Liver (tissue), 9 donors: ENCODE measurements around the gene ADAM10. TPM values are rescaled to one million over a fixed set of nuclear protein-coding genes. Genes with fewer than 3 reads are reported as not detected.

Experiments used
- DNase-seq: peaks from one replicate; pipeline ENCODE4 v3.0.0-alpha.2; 2017; ENCODE audit warnings: low spot score
- H3K27ac ChIP-seq, 2 donors: one replicate each; pipeline ENCODE4 v1.7.0; 2013; ENCODE audit warnings: inconsistent platforms in 2 of 2, low read length in 2 of 2, control low read depth in 1 of 2, low read depth in 1 of 2, mild to moderate bottlenecking in 1 of 2
- H3K27me3 ChIP-seq, 4 donors: one replicate each; pipeline versions ENCODE4 v1.6.1 to v1.7.0; 2013; ENCODE audit warnings: low read length in 3 of 4, inconsistent platforms in 1 of 4, mild to moderate bottlenecking in 1 of 4, moderate library complexity in 1 of 4; ENCODE audit not compliant: control insufficient read depth in 4 of 4, insufficient read depth in 4 of 4
- H3K36me3 ChIP-seq, 4 donors: one replicate each; pipeline versions ENCODE4 v1.6.1 to v1.7.0; 2013; ENCODE audit warnings: low read length in 3 of 4, mild to moderate bottlenecking in 3 of 4, low read depth in 1 of 4, moderate library complexity in 1 of 4; ENCODE audit not compliant: control insufficient read depth in 4 of 4, insufficient read depth in 3 of 4
- H3K4me1 ChIP-seq, 4 donors: one replicate each; pipeline versions ENCODE4 v1.6.1 to v1.7.0; 2013; ENCODE audit warnings: low read length in 3 of 4, mild to moderate bottlenecking in 3 of 4, moderate library complexity in 1 of 4; ENCODE audit not compliant: control insufficient read depth in 4 of 4, insufficient read depth in 4 of 4
- H3K4me3 ChIP-seq, 3 donors: one replicate each; pipeline versions ENCODE4 v1.6.1 to v1.7.0; 2013; ENCODE audit warnings: low read length in 3 of 3, control low read depth in 1 of 3, low read depth in 1 of 3, mild to moderate bottlenecking in 1 of 3
- H3K9ac ChIP-seq, 2 donors: one replicate each; pipeline ENCODE4 v1.7.0; 2013; ENCODE audit warnings: low read length in 2 of 2, mild to moderate bottlenecking in 2 of 2, moderate library complexity in 2 of 2, control low read depth in 1 of 2, low read depth in 1 of 2
- H3K9me3 ChIP-seq, 4 donors: one replicate each; pipeline versions ENCODE4 v1.6.1 to v1.7.0; 2013; ENCODE audit warnings: low read length in 3 of 4; ENCODE audit not compliant: control insufficient read depth in 4 of 4
- ATF3 ChIP-seq: IDR thresholded peaks from 2 replicates; pipeline ENCODE4 v1.6.1; 2016; ENCODE audit warnings: antibody characterized with exemption
- CTCF ChIP-seq: fragments of 150-350 bp; IDR thresholded peaks from 2 replicates; pipeline ENCODE4 v1.5.1; 2017; ENCODE audit warnings: improper control_type of control experiment, low read depth, low read length; ENCODE audit not compliant: missing input control
- FOXA1 ChIP-seq: IDR thresholded peaks from 2 replicates; pipeline ENCODE4 v1.6.1; 2016; ENCODE audit warnings: antibody characterized with exemption
- GABPA ChIP-seq, 2 donors: IDR thresholded peaks in 1 of 2; conservative IDR thresholded peaks in 1 of 2; 2 replicates each; pipeline ENCODE4 v1.6.1; 2016; ENCODE audit warnings: antibody characterized with exemption in 2 of 2, mild to moderate bottlenecking in 1 of 2, moderate library complexity in 1 of 2
- HNF4G ChIP-seq: IDR thresholded peaks from 2 replicates; pipeline ENCODE4 v1.6.1; 2016; ENCODE audit warnings: antibody characterized with exemption
- MAX ChIP-seq: IDR thresholded peaks from 2 replicates; pipeline ENCODE4 v1.6.1; 2016; ENCODE audit warnings: antibody characterized with exemption
- NR2F2 ChIP-seq: IDR thresholded peaks from 2 replicates; pipeline ENCODE4 v1.6.1; 2016; ENCODE audit warnings: antibody characterized with exemption
- RAD21 ChIP-seq, 2 donors: IDR thresholded peaks; 2 replicates each; pipeline ENCODE4 v1.6.1; 2016; ENCODE audit warnings: antibody characterized with exemption in 2 of 2, mild to moderate bottlenecking in 2 of 2
- REST ChIP-seq: IDR thresholded peaks from 2 replicates; pipeline ENCODE4 v1.6.1; 2016; ENCODE audit warnings: antibody characterized with exemption, mild to moderate bottlenecking
- SP1 ChIP-seq: IDR thresholded peaks from 2 replicates; pipeline ENCODE4 v1.6.1; 2018; ENCODE audit warnings: antibody characterized with exemption, mild to moderate bottlenecking
- TAF1 ChIP-seq: conservative IDR thresholded peaks from 2 replicates; pipeline ENCODE4 v1.6.1; 2016; ENCODE audit warnings: antibody characterized with exemption, mild to moderate bottlenecking
- ZBTB33 ChIP-seq: IDR thresholded peaks from 2 replicates; pipeline ENCODE4 v1.6.1; 2016; ENCODE audit warnings: antibody characterized with exemption
- WGBS: extraction: QIAGEN DNeasy Blood & Tissue Kit; methylation state at CpG from one replicate; pipeline ENCODE4 v1.1.7; 2013; 5-methylcytosine and 5-hydroxymethylcytosine counted together
- polyA plus RNA-seq, 2 donors: library from polyadenylated mRNA; stranded (reverse) in 1 of 2; unstranded in 1 of 2; fragments of 200-250 nt in 1 of 2; fragments of >200 nt in 1 of 2; fragmentation: Nextera tagmentation in 1 of 2; extraction: Ambion mirVana in 1 of 2; gene quantifications; one replicate each; pipeline versions ENCODE4 v1.2.1 to v1.2.3, GENCODE V29; 2013 to 2015
- total RNA-seq, 2 donors: library from RNA; depleted of rRNA; stranded (reverse); fragments of >200 nt; gene quantifications; one replicate each; pipeline ENCODE4 v1.2.3, GENCODE V29; 2014
- donor health status: healthy.
- donor health status: healthy.
- donor health status: healthy.
- donor health status: healthy.
- donor health status: healthy.

The ADAM10 gene
- total and polyA plus RNA-seq, 4 donors: 12.6 to 55.6 (median 34.6) TPM

GRCh38 chr15:58717357-58717756, 32.1 kb downstream of the ADAM10 start:
- no peak for DNase-seq
- no peaks in the 10 kb centered on the region for H3K4me1 ChIP-seq
- H3K9me3 ChIP-seq: no peaks in the 10 kb centered on the region
- 96% methylated on average over 2 of the region's 2 CpGs for WGBS
- no peaks in the 10 kb centered on the region for H3K27me3 ChIP-seq
- peaks cover 0 to 7% (median 0%) of the 10 kb centered on the region in 4 donors for H3K36me3 ChIP-seq
- H3K4me3 ChIP-seq: no peak overlapping the region
- no peak overlapping the region for H3K27ac ChIP-seq
- TF ChIP-seq MAX (no peak), CTCF (no peak), HNF4G (no peak), RAD21 (IDR thresholded peaks at IDR 0.05) (no peak), REST (no peak)
- H3K9ac ChIP-seq: no peak overlapping the region

- no peak overlapping the region for H3K4me3 ChIP-seq
- H3K27me3 ChIP-seq: no peaks in the 10 kb centered on the region
- H3K9me3 ChIP-seq: no peaks in the 10 kb centered on the region
- H3K4me1 ChIP-seq: no peaks in the 10 kb centered on the region
- TF ChIP-seq FOXA1: no peak
- TF ChIP-seq NR2F2: no peak
- 94% methylated on average over 4 of the region's 4 CpGs for WGBS
- peaks cover 0 to 7% (median 0%) of the 10 kb centered on the region in 4 donors for H3K36me3 ChIP-seq
- DNase-seq: no peak
- H3K9ac ChIP-seq: no peak overlapping the region
- no peak overlapping the region for H3K27ac ChIP-seq
These were observed 33.5 kb downstream of the ADAM10 start for GRCh38 chr15:58716027-58716426.

- H3K36me3 ChIP-seq: peaks cover 0 to 7% (median 0%) of the 10 kb centered on the region in 4 donors
- DNase-seq: no peak
- WGBS: 95% methylated on average over 3 of the region's 3 CpGs
- H3K9ac ChIP-seq: no peak overlapping the region
- H3K27me3 ChIP-seq: no peaks in the 10 kb centered on the region
- H3K9me3 ChIP-seq: no peaks in the 10 kb centered on the region
- no peak overlapping the region for H3K27ac ChIP-seq
- H3K4me3 ChIP-seq: no peak overlapping the region
- no peaks in the 10 kb centered on the region for H3K4me1 ChIP-seq
- TF ChIP-seq ZBTB33: no peak
- TF ChIP-seq GABPA (IDR thresholded peaks at IDR 0.05 in 1 of 2, conservative IDR thresholded peaks at IDR 0.05 in 1 of 2): no peak
- no peak for TF ChIP-seq CTCF
- TF ChIP-seq REST: no peak
- TF ChIP-seq SP1: no peak
- no peak for TF ChIP-seq FOXA1
- no peak for TF ChIP-seq ATF3
- TF ChIP-seq TAF1: no peak
These were observed 34.1 kb downstream of the ADAM10 start for GRCh38 chr15:58715266-58715917.
